GM12874 (cell line): ENCODE data around the gene PLXNA1.

Experiments used
- CTCF ChIP-seq: IDR thresholded peaks from 2 replicates; pipeline ENCODE4 v1.5.1; 2011; ENCODE audit warnings: low read depth, mild to moderate bottlenecking, control low read depth, low read length, moderate library complexity; ENCODE audit not compliant: insufficient read depth

The PLXNA1 gene

GRCh38 chr3:126955004-126955790, 27.7 kb upstream of the PLXNA1 start:
- no peak for TF ChIP-seq CTCF

GRCh38 chr3:126956361-126956760, 26.6 kb upstream of the PLXNA1 start:
- no peak for TF ChIP-seq CTCF

GRCh38 chr3:126956866-126957650, 25.9 kb upstream of the PLXNA1 start:
- no peak for TF ChIP-seq CTCF

- no peak for TF ChIP-seq CTCF
Observed at GRCh38 chr3:126957776-126958637, 24.9 kb upstream of the PLXNA1 start.

GRCh38 chr3:126958638-126959085, 24.3 kb upstream of the PLXNA1 start:
- TF ChIP-seq CTCF = no peak

- TF ChIP-seq CTCF = no peak
Observed at GRCh38 chr3:126959136-126959920, 23.6 kb upstream of the PLXNA1 start.
